IMR-90 (cell line): ENCODE data around the gene NDUFC2. TPM values are rescaled to one million over a fixed set of nuclear protein-coding genes. Genes with fewer than 3 reads are reported as not detected.

Experiments used
- ATAC-seq: fragments of 200-7000 bp; cut with Tn5 transposase; 2 replicates; pipeline ENCODE4 v1.9.1; 2020; ENCODE audit warnings: low read depth, mild to moderate bottlenecking, moderate library complexity
- BruUV-seq: library from RNA; stranded (reverse); fragments of 400-500 nt; replicated peaks from 2 replicates; lab custom pipeline; 2021; lab: Mats Ljungman, UMichigan
- CTCF ChIA-PET: fragments of 300-600 bp; formaldehyde crosslinking; extraction: SDS; loops from one replicate; lab custom pipeline; 2021; ENCODE audit warnings: antibody characterized with exemption; lab: Yijun Ruan, JAX
- POLR2A ChIA-PET: fragments of 300-600 bp; sonication (Branson Sonifier 250); formaldehyde crosslinking; loops from one replicate; lab custom pipeline; 2022; ENCODE audit warnings: antibody characterized with exemption; ENCODE audit not compliant: unreplicated experiment; lab: Charles Lee
- DNase-seq: peaks from one replicate; pipeline ENCODE4 v3.0.0; 2013
- H2AFZ ChIP-seq: replicated peaks from 2 replicates; pipeline ENCODE3; 2013; ENCODE audit warnings: low read length, mild to moderate bottlenecking; ENCODE audit not compliant: poor library complexity
- H2AK5ac ChIP-seq: 2 replicates; pipeline ENCODE4 v1.6.1; 2013; ENCODE audit warnings: low read depth, low read length, inconsistent platforms
- H2AK9ac ChIP-seq: replicated peaks from 2 replicates; pipeline ENCODE3; 2013; ENCODE audit warnings: mild to moderate bottlenecking, low read depth, low read length, moderate library complexity; ENCODE audit not compliant: poor library complexity
- H2BK120ac ChIP-seq: 2 replicates; pipeline ENCODE4 v1.6.1; 2013; ENCODE audit warnings: low read depth, low read length, inconsistent platforms
- H2BK15ac ChIP-seq: 3 replicates; pipeline ENCODE4 v1.6.1; 2013; ENCODE audit warnings: low read depth, low read length, inconsistent platforms
- H2BK20ac ChIP-seq: 2 replicates; pipeline ENCODE4 v1.6.1; 2013; ENCODE audit warnings: low read depth, mild to moderate bottlenecking, inconsistent platforms, low read length, moderate library complexity
- H2BK5ac ChIP-seq: 2 replicates; pipeline ENCODE4 v1.6.1; 2013; ENCODE audit warnings: mild to moderate bottlenecking, low read depth, low read length, inconsistent platforms; ENCODE audit not compliant: poor library complexity, severe bottlenecking
- H3K14ac ChIP-seq: replicated peaks from 2 replicates; pipeline ENCODE4 v1.6.1; 2013; ENCODE audit warnings: low read depth, low read length, inconsistent platforms
- H3K18ac ChIP-seq: 2 replicates; pipeline ENCODE4 v1.6.1; 2013; ENCODE audit warnings: low read depth, low read length, control low read depth
- H3K23ac ChIP-seq: 2 replicates; pipeline ENCODE4 v1.6.1; 2013; ENCODE audit warnings: low read depth, low read length, inconsistent platforms
- H3K27ac ChIP-seq: 2 replicates; pipeline ENCODE4 v1.5.1; 2013; ENCODE audit warnings: mild to moderate bottlenecking, control low read depth, low read length; ENCODE audit not compliant: insufficient read depth
- H3K27me3 ChIP-seq: 2 replicates; pipeline ENCODE4 v1.6.1; 2013; ENCODE audit warnings: low read length; ENCODE audit not compliant: control insufficient read depth, insufficient read depth
- H3K36me3 ChIP-seq: 2 replicates; pipeline ENCODE4 v1.6.1; 2013; ENCODE audit warnings: low read length, mixed read lengths; ENCODE audit not compliant: control insufficient read depth, insufficient read depth
- H3K4ac ChIP-seq: 2 replicates; pipeline ENCODE4 v1.6.1; 2013; ENCODE audit warnings: low read depth, low read length, inconsistent platforms
- H3K4me1 ChIP-seq: 2 replicates; pipeline ENCODE4 v1.6.1; 2013; ENCODE audit warnings: low read length, mixed read lengths; ENCODE audit not compliant: control insufficient read depth, insufficient read depth
- H3K4me2 ChIP-seq: 2 replicates; pipeline ENCODE4 v1.6.1; 2013; ENCODE audit warnings: low read depth, mild to moderate bottlenecking, control low read depth, low read length, moderate library complexity
- H3K4me3 ChIP-seq: 2 replicates; pipeline ENCODE4 v1.5.1; 2013; ENCODE audit warnings: low read depth, mild to moderate bottlenecking, control low read depth, low read length, moderate library complexity; ENCODE audit not compliant: insufficient read depth
- H3K56ac ChIP-seq: 2 replicates; pipeline ENCODE4 v1.6.1; 2013; ENCODE audit warnings: low read length, inconsistent platforms; ENCODE audit not compliant: insufficient read depth; ENCODE audit errors: extremely low read depth
- H3K79me1 ChIP-seq, 2 experiments: 2 replicates each; pipeline ENCODE4 v1.6.1; 2013; ENCODE audit warnings: low read length in 2 of 2, inconsistent platforms in 1 of 2, low read depth in 1 of 2
- H3K9ac ChIP-seq: 2 replicates; pipeline ENCODE4 v1.6.1; 2013; ENCODE audit warnings: low read depth, low read length, control low read depth
- H3K9me1 ChIP-seq: 2 replicates; pipeline ENCODE4 v1.6.1; 2013; ENCODE audit warnings: low read length, inconsistent platforms; ENCODE audit not compliant: insufficient read depth
- H3K9me3 ChIP-seq: 2 replicates; pipeline ENCODE4 v1.6.1; 2013; ENCODE audit warnings: low read length; ENCODE audit not compliant: control insufficient read depth, insufficient read depth
- H4K20me1 ChIP-seq: 2 replicates; pipeline ENCODE4 v1.6.1; 2013; ENCODE audit warnings: low read length, inconsistent platforms; ENCODE audit not compliant: insufficient read depth
- H4K5ac ChIP-seq: 2 replicates; pipeline ENCODE4 v1.6.1; 2013; ENCODE audit warnings: mild to moderate bottlenecking, low read depth, low read length, control low read depth
- H4K8ac ChIP-seq, 2 experiments: 2 replicates each; pipeline ENCODE4 v1.6.1; 2013; ENCODE audit warnings: low read depth in 2 of 2, low read length in 2 of 2, control low read depth in 1 of 2, inconsistent platforms in 1 of 2
- H4K91ac ChIP-seq: 2 replicates; pipeline ENCODE4 v1.6.1; 2013; ENCODE audit warnings: low read depth, low read length, inconsistent platforms; ENCODE audit not compliant: insufficient read depth
- CEBPB ChIP-seq: IDR thresholded peaks from 2 replicates; pipeline ENCODE4 v1.6.1; 2012; ENCODE audit warnings: low read depth, low read length, improper control_type of control experiment
- RCOR1 ChIP-seq: IDR thresholded peaks from 2 replicates; pipeline ENCODE4 v1.6.1; 2012; ENCODE audit warnings: mild to moderate bottlenecking, low read length, improper control_type of control experiment; ENCODE audit not compliant: insufficient replicate concordance
- WGBS, 2 experiments: methylation state at CpG; one replicate each; pipeline versions ENCODE4 v1.1.5 to v1.1.7; 2013; ENCODE audit warnings: missing lambda C conversion rate in 2 of 2; ENCODE audit not compliant: insufficient read length in 1 of 2; ENCODE audit errors: extremely low coverage in 2 of 2; 5-methylcytosine and 5-hydroxymethylcytosine counted together
- dilution Hi-C: fragments of 300-500 bp; cut with HindIII; formaldehyde crosslinking; loops from one replicate; pipeline ENCODE4 v1.14.3; 2018; ENCODE audit warnings: low sequenced_read_pairs; ENCODE audit not compliant: unreplicated experiment
- in situ Hi-C: fragments of 300-500 bp; cut with MboI; formaldehyde crosslinking; loops from 3 replicates; pipeline ENCODE4 v1.14.3; 2019; ENCODE audit warnings: low sequenced_read_pairs, inconsistent platforms, mixed read lengths
- intact Hi-C: fragments of 100-400 bp; cut with micrococcal nuclease; formaldehyde crosslinking; loops from 2 replicates; pipeline ENCODE4 v1.10.0; 2022
- polyA plus RNA-seq, 3 experiments: library from polyadenylated mRNA; depleted of rRNA; stranded (reverse); fragments of >200 nt; gene quantifications; 2 replicates each; pipeline ENCODE4 v1.2.3, GENCODE V29; 2012; ENCODE audit warnings: low replicate concordance in 1 of 3
- total RNA-seq: library from RNA; depleted of rRNA; stranded (reverse); fragments of >200 nt; gene quantifications from 2 replicates; pipeline ENCODE4 v1.2.3, GENCODE V29; 2012

Gene NDUFC2
- total and polyA plus RNA-seq, 2 of the 4 experiments (the other 2 are of a cell fraction) = 146 to 340 TPM

GRCh38 chr11:78080818-78081495, 1.3 kb upstream of the NDUFC2 start:
- no peak overlapping the region for H2AK9ac ChIP-seq
- H3K9me3 ChIP-seq = no peaks in the 10 kb centered on the region
- peaks cover 13% of the 10 kb centered on the region for H3K9me1 ChIP-seq
- no peak overlapping the region for H3K18ac ChIP-seq
- peak overlapping the region; percentile 38; the same call in 1 of the 2 replicates for H2BK120ac ChIP-seq
- no peak overlapping the region for H3K14ac ChIP-seq
- peak overlapping the region; percentile 60 for H2AFZ ChIP-seq
- dilution Hi-C loops = no loop called here
- peaks cover 8 to 40% of the 10 kb centered on the region in 2 experiments for H3K79me1 ChIP-seq
- H4K5ac ChIP-seq = peak overlapping the region; percentile 13
- no peak overlapping the region for H3K4me2 ChIP-seq
- no peak overlapping the region for H3K27ac ChIP-seq
- H3K56ac ChIP-seq = no peak overlapping the region
- 0 out of 2 replicates have a peak overlapping the region, but pooled peaks have one; percentile 16 for H4K91ac ChIP-seq
- H2BK15ac ChIP-seq = no peak overlapping the region
- H3K9ac ChIP-seq = no peak overlapping the region
- no peak overlapping the region; the same call in 1 of the 2 replicates for H3K23ac ChIP-seq
- TF ChIP-seq CEBPB (0 out of 2 replicates have a peak, but pooled peaks have one; percentile 8), RCOR1 (no peak)
- H3K36me3 ChIP-seq = 0 out of 2 replicates have a peak, but pooled peaks cover 2% of the 10 kb centered on the region
- ChIA-PET POLR2A (no interaction called here), CTCF (interaction anchor here (0.6 kb wide), 2 partner anchors 29 to 259 kb away, joined by 4 to 6 read pairs; no protein-coding TSS in a partner anchor)
- WGBS, 2 experiments = 90% methylated on average over 8 of the region's 11 CpGs; no CpG with 5 or more reads in 1 of the 2 experiments
- in situ Hi-C loops = no loop called here
- intact Hi-C loops = no loop called here
- H4K20me1 ChIP-seq = peaks cover 24% of the 10 kb centered on the region
- no peak overlapping the region for H3K4me3 ChIP-seq
- H3K4ac ChIP-seq = 0 out of 2 replicates have a peak overlapping the region, but pooled peaks have one; percentile 33
- H2AK5ac ChIP-seq = peak overlapping the region; percentile 39; the same call in 1 of the 2 replicates
- peak overlapping the region; percentile 95 to 99; a peak in 3 of 4 replicates for H4K8ac ChIP-seq
- H3K4me1 ChIP-seq = peaks cover 2% of the 10 kb centered on the region; the same call in 1 of the 2 replicates
- H2BK20ac ChIP-seq = peak overlapping the region; percentile 0; the same call in 1 of the 2 replicates
- BruUV-seq = no TSS peak
- no peak overlapping the region for H2BK5ac ChIP-seq
- DNase-seq = peak; percentile 73
- no peaks in the 10 kb centered on the region for H3K27me3 ChIP-seq
- ATAC-seq = no peak
